ENCODE data around the gene TYK2. TPM values are rescaled to one million over a fixed set of nuclear protein-coding genes. Genes with fewer than 3 reads are reported as not detected.

TYK2 gene
- total and polyA plus RNA-seq, 2 of the 13 experiments (the other 11 are each of a cell fraction or from before 2014, with no cell fraction given) = 38.8 to 60.1 TPM

DNA sequence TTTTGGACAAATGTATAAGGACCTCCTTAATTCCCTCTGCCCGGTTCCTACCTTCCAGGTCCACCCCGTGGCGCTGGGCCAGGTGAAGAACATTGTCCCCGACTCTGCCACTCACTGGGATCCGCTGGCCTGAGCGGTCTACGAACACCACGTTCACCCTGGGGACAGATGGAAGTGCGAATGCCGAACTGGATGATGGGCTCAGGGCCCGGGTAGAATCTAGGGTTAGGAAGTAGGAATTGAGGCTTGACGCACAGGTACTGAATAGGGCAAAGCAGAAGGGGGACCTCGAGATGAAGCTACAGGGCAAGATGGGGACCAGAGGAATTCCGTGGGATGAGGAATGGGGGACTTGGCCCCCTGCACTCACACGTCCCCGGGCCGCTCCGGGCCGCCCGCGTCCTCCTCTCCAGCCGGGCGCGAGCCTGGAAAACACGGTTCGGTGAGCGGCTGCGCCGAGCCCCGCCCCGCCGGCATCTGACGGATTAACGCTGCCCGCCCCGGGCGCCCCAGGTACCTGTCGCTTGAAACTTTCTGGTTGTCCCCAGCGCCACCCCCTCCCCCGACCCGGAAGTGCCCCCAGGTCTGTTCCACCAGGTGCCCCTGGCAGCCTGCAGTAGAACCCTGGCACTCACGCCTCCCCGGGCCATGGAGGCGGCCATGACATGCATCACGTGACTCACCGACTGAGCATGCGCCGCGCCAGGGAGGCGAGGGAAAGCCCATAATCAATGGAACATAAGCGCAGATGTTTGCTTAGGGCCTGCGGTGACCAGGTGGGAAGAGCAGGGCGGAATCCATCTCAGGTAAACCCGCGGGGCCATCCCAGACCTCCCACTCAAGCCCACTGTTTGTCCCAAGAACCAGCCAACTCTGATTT lies 64.8 kb downstream of the TYK2 start, which contains the start of gene FDX2 (continued):
- TF ChIP-seq MAFG (CRISPR knock-in tag; IDR thresholded peaks at IDR 0.05) = no peak
- TF ChIP-seq ZNF709 (CRISPR knock-in tag; IDR thresholded peaks at IDR 0.05) = 0 out of 2 replicates have a peak, but pooled peaks have one; percentile 64
- TF ChIP-seq, protein P1, sequence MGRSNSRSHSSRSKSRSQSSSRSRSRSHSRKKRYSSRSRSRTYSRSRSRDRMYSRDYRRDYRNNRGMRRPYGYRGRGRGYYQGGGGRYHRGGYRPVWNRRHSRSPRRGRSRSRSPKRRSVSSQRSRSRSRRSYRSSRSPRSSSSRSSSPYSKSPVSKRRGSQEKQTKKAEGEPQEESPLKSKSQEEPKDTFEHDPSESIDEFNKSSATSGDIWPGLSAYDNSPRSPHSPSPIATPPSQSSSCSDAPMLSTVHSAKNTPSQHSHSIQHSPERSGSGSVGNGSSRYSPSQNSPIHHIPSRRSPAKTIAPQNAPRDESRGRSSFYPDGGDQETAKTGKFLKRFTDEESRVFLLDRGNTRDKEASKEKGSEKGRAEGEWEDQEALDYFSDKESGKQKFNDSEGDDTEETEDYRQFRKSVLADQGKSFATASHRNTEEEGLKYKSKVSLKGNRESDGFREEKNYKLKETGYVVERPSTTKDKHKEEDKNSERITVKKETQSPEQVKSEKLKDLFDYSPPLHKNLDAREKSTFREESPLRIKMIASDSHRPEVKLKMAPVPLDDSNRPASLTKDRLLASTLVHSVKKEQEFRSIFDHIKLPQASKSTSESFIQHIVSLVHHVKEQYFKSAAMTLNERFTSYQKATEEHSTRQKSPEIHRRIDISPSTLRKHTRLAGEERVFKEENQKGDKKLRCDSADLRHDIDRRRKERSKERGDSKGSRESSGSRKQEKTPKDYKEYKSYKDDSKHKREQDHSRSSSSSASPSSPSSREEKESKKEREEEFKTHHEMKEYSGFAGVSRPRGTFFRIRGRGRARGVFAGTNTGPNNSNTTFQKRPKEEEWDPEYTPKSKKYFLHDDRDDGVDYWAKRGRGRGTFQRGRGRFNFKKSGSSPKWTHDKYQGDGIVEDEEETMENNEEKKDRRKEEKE (IDR thresholded peaks at IDR 0.05) = no peak
- TF ChIP-seq, protein P2, sequence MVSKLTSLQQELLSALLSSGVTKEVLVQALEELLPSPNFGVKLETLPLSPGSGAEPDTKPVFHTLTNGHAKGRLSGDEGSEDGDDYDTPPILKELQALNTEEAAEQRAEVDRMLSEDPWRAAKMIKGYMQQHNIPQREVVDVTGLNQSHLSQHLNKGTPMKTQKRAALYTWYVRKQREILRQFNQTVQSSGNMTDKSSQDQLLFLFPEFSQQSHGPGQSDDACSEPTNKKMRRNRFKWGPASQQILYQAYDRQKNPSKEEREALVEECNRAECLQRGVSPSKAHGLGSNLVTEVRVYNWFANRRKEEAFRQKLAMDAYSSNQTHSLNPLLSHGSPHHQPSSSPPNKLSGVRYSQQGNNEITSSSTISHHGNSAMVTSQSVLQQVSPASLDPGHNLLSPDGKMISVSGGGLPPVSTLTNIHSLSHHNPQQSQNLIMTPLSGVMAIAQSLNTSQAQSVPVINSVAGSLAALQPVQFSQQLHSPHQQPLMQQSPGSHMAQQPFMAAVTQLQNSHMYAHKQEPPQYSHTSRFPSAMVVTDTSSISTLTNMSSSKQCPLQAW (CRISPR knock-in tag; IDR thresholded peaks at IDR 0.05) = no peak
- TF ChIP-seq JUN (CRISPR knock-in tag; IDR thresholded peaks at IDR 0.05) = no peak
- no peak for TF ChIP-seq SMARCE1 (IDR thresholded peaks at IDR 0.05; ENCODE audit: borderline replicate concordance)
- no peak for TF ChIP-seq KDM3A (CRISPR knock-in tag; IDR thresholded peaks at IDR 0.05; ENCODE audit: low read depth)
- TF ChIP-seq ZNF343 (CRISPR knock-in tag; IDR thresholded peaks at IDR 0.05) = peak; percentile 60; the same call in 1 of the 2 replicates
- TF ChIP-seq, protein P3, sequence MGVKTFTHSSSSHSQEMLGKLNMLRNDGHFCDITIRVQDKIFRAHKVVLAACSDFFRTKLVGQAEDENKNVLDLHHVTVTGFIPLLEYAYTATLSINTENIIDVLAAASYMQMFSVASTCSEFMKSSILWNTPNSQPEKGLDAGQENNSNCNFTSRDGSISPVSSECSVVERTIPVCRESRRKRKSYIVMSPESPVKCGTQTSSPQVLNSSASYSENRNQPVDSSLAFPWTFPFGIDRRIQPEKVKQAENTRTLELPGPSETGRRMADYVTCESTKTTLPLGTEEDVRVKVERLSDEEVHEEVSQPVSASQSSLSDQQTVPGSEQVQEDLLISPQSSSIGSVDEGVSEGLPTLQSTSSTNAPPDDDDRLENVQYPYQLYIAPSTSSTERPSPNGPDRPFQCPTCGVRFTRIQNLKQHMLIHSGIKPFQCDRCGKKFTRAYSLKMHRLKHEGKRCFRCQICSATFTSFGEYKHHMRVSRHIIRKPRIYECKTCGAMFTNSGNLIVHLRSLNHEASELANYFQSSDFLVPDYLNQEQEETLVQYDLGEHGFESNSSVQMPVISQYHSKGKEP (CRISPR knock-in tag; IDR thresholded peaks at IDR 0.05) = no peak
- peak; percentile 25; the same call in 1 of the 2 replicates for TF ChIP-seq FOXO1 (CRISPR knock-in tag; IDR thresholded peaks at IDR 0.05)
- no peak for TF ChIP-seq ZSCAN9 (CRISPR knock-in tag; IDR thresholded peaks at IDR 0.05; ENCODE audit: borderline replicate concordance)
- TF ChIP-seq ZNF839 (CRISPR knock-in tag; IDR thresholded peaks at IDR 0.05; ENCODE audit: borderline replicate concordance) = no peak
- TF ChIP-seq SNRNP70 (IDR thresholded peaks at IDR 0.05; ENCODE audit: low read depth, low read length) = no peak
- TF ChIP-seq, protein P4, sequence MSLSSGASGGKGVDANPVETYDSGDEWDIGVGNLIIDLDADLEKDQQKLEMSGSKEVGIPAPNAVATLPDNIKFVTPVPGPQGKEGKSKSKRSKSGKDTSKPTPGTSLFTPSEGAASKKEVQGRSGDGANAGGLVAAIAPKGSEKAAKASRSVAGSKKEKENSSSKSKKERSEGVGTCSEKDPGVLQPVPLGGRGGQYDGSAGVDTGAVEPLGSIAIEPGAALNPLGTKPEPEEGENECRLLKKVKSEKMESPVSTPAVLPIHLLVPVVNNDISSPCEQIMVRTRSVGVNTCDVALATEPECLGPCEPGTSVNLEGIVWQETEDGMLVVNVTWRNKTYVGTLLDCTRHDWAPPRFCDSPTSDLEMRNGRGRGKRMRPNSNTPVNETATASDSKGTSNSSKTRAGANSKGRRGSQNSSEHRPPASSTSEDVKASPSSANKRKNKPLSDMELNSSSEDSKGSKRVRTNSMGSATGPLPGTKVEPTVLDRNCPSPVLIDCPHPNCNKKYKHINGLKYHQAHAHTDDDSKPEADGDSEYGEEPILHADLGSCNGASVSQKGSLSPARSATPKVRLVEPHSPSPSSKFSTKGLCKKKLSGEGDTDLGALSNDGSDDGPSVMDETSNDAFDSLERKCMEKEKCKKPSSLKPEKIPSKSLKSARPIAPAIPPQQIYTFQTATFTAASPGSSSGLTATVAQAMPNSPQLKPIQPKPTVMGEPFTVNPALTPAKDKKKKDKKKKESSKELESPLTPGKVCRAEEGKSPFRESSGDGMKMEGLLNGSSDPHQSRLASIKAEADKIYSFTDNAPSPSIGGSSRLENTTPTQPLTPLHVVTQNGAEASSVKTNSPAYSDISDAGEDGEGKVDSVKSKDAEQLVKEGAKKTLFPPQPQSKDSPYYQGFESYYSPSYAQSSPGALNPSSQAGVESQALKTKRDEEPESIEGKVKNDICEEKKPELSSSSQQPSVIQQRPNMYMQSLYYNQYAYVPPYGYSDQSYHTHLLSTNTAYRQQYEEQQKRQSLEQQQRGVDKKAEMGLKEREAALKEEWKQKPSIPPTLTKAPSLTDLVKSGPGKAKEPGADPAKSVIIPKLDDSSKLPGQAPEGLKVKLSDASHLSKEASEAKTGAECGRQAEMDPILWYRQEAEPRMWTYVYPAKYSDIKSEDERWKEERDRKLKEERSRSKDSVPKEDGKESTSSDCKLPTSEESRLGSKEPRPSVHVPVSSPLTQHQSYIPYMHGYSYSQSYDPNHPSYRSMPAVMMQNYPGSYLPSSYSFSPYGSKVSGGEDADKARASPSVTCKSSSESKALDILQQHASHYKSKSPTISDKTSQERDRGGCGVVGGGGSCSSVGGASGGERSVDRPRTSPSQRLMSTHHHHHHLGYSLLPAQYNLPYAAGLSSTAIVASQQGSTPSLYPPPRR (CRISPR knock-in tag; IDR thresholded peaks at IDR 0.05; ENCODE audit: borderline replicate concordance) = no peak
- TF ChIP-seq ZNF879 (CRISPR knock-in tag; IDR thresholded peaks at IDR 0.05) = no peak
- no peak for TF ChIP-seq MTF2 (CRISPR knock-in tag; IDR thresholded peaks at IDR 0.05; ENCODE audit: borderline replicate concordance)
- TF ChIP-seq, protein P5, sequence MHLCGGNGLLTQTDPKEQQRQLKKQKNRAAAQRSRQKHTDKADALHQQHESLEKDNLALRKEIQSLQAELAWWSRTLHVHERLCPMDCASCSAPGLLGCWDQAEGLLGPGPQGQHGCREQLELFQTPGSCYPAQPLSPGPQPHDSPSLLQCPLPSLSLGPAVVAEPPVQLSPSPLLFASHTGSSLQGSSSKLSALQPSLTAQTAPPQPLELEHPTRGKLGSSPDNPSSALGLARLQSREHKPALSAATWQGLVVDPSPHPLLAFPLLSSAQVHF (CRISPR knock-in tag; IDR thresholded peaks at IDR 0.05) = peak; percentile 54; the same call in 1 of the 2 replicates
